Right atrium auricular region (tissue), 2 donors: ENCODE data around the gene MAP6D1. TPM values are rescaled to one million over a fixed set of nuclear protein-coding genes. Genes with fewer than 3 reads are reported as not detected.

Experiments
- DNase-seq: peaks from one replicate; pipeline ENCODE4 v3.0.0-alpha.2; 2019; ENCODE audit warnings: low spot score
- H3K27ac ChIP-seq, 2 donors: fragments of 200-600 bp; sonication (generic); 1 replicate in 1 of 2; 2 replicates in 1 of 2; pipeline ENCODE4 v1.5.1; 2016 to 2019
- H3K27me3 ChIP-seq, 2 donors: fragments of 200-600 bp; sonication (generic); one replicate each; pipeline versions ENCODE4 v1.5.1 to v1.6.0; 2017 to 2019
- H3K36me3 ChIP-seq: fragments of 200-600 bp; sonication (generic); one replicate; pipeline ENCODE4 v1.5.1; 2016
- H3K4me1 ChIP-seq, 2 donors: fragments of 200-600 bp; sonication (generic); one replicate each; pipeline versions ENCODE4 v1.5.1 to v1.6.0; 2017 to 2019
- H3K4me3 ChIP-seq, 2 donors: fragments of 200-600 bp; sonication (generic); 1 replicate in 1 of 2; 2 replicates in 1 of 2; pipeline ENCODE4 v1.5.1; 2017 to 2019; ENCODE audit warnings: mild to moderate bottlenecking in 1 of 2, moderate library complexity in 1 of 2
- H3K9me3 ChIP-seq, 2 donors: fragments of 200-600 bp; sonication (generic); one replicate each; pipeline ENCODE4 v1.5.1; 2019
- CTCF ChIP-seq, 2 donors: fragments of 200-600 bp; sonication (generic); IDR thresholded peaks; one replicate each; pipeline ENCODE4 v1.5.1; 2019; ENCODE audit warnings: antibody characterized with exemption in 2 of 2
- total RNA-seq, 2 donors: library from RNA; depleted of rRNA; stranded (reverse); fragments of >200 nt; gene quantifications; one replicate each; pipeline ENCODE4 v1.1.0, GENCODE V29; 2016

The MAP6D1 gene
- total RNA-seq, 2 donors from 2014 or later = 0.79 to 9.6 TPM

GRCh38 chr3:183816681-183817510, 8.5 kb downstream of the MAP6D1 start:
- H3K27me3 ChIP-seq = no peaks in the 10 kb centered on the region
- H3K9me3 ChIP-seq = no peaks in the 10 kb centered on the region
- no peaks in the 10 kb centered on the region for H3K4me1 ChIP-seq
- no peak for DNase-seq
- H3K36me3 ChIP-seq = peaks cover 7% of the 10 kb centered on the region
- no peak for TF ChIP-seq CTCF (IDR thresholded peaks at IDR 0.05)
- no peak overlapping the region for H3K4me3 ChIP-seq
- no peak overlapping the region for H3K27ac ChIP-seq

GRCh38 chr3:183815951-183816475, 9.4 kb downstream of the MAP6D1 start:
- H3K9me3 ChIP-seq = no peaks in the 10 kb centered on the region
- peaks cover 12% of the 10 kb centered on the region for H3K36me3 ChIP-seq
- no peak overlapping the region for H3K27ac ChIP-seq
- H3K4me3 ChIP-seq = no peak overlapping the region
- H3K4me1 ChIP-seq = no peaks in the 10 kb centered on the region
- H3K27me3 ChIP-seq = no peaks in the 10 kb centered on the region
- no peak for TF ChIP-seq CTCF (IDR thresholded peaks at IDR 0.05)
- DNase-seq = no peak

GRCh38 chr3:183815563-183815940, 9.8 kb downstream of the MAP6D1 start:
- Histone ChIP-seq H3K9me3 (no peaks in the 10 kb centered on the region), H3K4me1 (no peaks in the 10 kb centered on the region), H3K27me3 (no peaks in the 10 kb centered on the region), H3K36me3 (peaks cover 16% of the 10 kb centered on the region), H3K27ac (no peak overlapping the region), H3K4me3 (no peak overlapping the region)
- no peak for TF ChIP-seq CTCF (IDR thresholded peaks at IDR 0.05)
- DNase-seq = no peak

GRCh38 chr3:183814240-183814639, 11.1 kb downstream of the MAP6D1 start:
- no peak for TF ChIP-seq CTCF (IDR thresholded peaks at IDR 0.05)
- H3K36me3 ChIP-seq = peaks cover 23% of the 10 kb centered on the region

GRCh38 chr3:183812761-183813445, 12.5 kb downstream of the MAP6D1 start:
- Histone ChIP-seq H3K4me1 (no peaks in the 10 kb centered on the region), H3K4me3 (no peak overlapping the region), H3K9me3 (no peaks in the 10 kb centered on the region), H3K36me3 (peaks cover 35% of the 10 kb centered on the region), H3K27me3 (no peaks in the 10 kb centered on the region), H3K27ac (no peak overlapping the region)
- no peak for TF ChIP-seq CTCF (IDR thresholded peaks at IDR 0.05)
- DNase-seq = no peak

More at GRCh38 chr3:183814240-183814639, 11.1 kb downstream of the MAP6D1 start:
- no peaks in the 10 kb centered on the region for H3K4me1 ChIP-seq
- H3K27ac ChIP-seq = no peak overlapping the region
- no peaks in the 10 kb centered on the region for H3K9me3 ChIP-seq
- no peak overlapping the region for H3K4me3 ChIP-seq
- H3K27me3 ChIP-seq = no peaks in the 10 kb centered on the region
- no peak for DNase-seq
